GM18502 (cell line): ENCODE data around the gene NAIF1.
"Not testable (repeated sequence)": the region's sequence is repeated elsewhere in the genome, so short reads cannot be mapped to it uniquely, and the experiment has no call there.

Experiments used
- ATAC-seq: cut with Tn5 transposase; IDR thresholded peaks from one replicate; pipeline ENCODE4 v1.9.1; 2021; ENCODE audit warnings: mild to moderate bottlenecking; ENCODE audit not compliant: unreplicated experiment, poor library complexity

The NAIF1 gene

DNA sequence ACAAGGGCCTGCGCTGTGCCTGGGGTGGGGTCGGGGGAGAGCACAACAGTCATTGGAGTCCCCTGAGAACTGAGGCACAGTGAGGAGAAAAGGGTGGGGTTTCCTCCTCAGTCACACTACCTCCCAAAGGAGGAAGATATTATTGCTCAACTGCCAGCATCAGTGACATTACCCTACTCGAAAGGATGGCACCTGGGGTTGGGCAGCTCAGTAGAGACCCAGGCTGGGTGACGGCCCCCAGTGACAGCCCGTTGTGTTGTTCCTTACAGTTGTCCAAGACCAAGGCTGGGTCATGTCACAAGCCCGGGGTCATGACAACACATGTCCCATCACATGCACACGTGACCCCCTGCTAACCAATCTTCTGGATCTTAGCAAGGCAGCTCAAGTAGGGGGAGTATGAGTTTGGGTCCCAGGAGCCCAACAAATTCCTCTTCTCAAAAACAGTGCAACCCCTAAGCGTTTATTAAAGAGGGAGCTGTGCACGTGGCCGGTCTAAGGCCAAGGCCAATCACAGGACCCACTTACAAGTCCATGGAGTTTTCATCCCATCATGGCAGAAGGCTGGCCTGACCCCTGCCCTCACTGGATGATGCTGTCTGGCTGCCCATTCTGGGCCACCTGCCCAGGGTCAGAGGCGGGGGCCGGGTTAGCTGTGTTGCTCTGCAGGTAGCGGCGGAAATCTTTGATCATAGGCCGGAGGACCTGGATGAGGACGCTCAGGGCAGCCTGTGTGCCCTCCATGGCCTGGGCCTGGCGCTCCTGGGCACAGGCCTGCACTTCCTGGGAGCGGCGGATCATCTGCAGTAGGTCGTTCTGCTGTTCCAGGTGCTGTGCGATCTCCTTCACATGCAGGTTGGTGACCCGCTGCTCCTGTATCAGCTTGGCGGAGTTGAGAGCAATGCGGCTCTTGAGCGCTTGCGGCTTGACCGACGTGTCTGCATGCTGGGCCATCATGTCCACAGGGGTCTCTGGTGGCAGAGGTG lies 4.0 kb downstream of the NAIF1 start:
- ATAC-seq = no peak

GRCh38 chr9:128062279-128062678 lies 4.8 kb downstream of the NAIF1 start:
- ATAC-seq = no peak

- ATAC-seq = no peak
These were observed 5.7 kb downstream of the NAIF1 start for GRCh38 chr9:128061275-128061960.

DNA sequence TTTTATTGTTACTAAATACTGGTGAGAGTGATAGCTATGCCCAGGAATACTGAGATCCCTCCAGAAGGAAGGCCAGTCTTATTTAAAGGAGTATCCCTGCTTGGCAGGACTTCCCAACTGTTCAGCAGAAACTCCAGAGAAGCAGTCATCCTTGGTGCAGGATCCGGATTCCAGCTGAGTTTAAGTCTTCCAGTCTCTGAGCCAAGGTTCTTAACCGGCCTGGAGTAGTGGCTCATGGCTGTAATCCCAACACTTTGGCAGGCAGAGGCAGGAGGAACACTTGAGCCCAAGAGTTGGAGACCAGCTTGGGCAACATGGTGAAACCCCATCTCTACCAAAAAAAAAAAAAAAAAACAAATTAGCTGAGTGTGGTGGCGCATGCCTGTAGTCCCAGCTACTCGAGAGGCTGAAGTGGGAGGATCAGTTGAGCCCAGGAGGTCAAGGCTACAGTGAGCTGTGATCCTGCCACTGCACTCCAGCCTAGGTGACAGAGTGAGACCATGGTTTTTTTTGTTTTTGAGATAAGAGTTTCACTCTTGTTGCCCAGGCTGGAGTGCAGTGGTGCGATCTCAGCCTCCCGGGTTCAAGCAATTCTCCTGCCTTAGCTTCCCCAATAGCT lies 7.6 kb downstream of the NAIF1 start:
- ATAC-seq = no peak

DNA sequence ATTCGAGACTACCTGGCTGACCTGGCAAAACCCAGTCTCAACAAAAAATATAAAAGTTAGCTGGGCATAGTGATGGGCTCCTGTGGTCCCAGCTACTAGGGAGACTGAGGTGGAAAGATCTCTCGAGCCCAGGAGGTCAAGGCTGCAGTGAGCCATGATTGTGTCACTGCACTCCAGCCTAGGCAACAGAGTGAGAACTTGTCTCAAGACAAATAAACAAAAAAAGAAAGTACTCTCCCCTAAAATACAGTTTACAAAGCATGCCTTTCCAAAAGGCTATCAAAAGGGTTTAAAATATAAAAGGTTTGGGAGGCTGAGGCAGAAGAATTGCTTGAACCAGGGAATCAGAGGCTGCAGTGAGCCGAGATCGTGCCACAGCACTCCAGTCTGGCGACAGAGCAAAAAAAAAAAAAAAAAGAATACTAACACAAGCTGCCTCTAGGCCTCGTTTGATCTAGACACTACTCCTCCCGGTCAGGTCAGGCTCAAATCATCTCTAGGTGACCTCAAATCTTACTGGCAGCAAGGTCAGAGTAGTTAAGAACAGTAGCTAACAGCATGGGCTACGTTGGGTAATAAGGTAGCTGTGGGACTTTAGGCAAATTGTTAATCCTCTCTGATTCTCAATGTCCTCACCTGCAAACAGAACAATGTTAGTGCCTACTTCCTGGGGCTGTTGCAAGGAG lies 9.3 kb downstream of the NAIF1 start:
- ATAC-seq = no peak

GRCh38 chr9:128056887-128057723 lies 10.0 kb downstream of the NAIF1 start:
- ATAC-seq = no peak

- ATAC-seq = no peak
These were observed 11.0 kb downstream of the NAIF1 start for GRCh38 chr9:128056086-128056485.

DNA sequence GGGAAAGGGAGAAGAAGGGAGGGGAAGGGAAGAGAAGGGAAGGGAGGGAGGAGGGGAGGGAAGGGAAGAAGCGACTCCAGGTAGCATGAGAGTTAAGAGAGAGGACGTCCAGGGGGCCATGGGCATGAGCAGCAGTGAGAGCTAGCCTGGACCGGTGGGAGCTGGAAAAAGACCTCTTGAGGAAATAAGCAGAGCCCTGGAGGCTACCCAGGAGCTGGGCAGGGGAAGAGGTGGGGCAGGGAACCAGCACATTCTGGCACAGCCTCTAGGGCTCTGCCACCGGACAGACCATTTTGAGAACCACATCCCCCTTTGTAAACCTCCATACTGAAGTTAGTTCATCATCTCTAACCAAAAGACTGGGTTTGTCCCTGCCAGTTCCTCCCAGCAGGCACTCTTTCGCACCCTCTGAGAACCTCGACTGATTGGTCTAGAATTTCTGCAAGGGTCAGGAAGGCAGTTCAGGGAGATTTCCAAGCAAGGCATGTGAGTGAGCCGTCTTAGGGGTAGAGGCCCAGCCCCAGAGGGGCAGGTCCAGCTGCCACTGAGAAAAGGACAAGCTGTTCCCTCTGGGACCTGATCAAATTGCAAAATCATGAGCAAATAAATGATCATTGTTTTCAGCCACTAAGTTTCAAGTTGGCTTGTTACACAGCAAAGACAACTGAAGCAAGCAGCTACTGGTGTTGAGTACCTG lies 11.6 kb downstream of the NAIF1 start:
- ATAC-seq = no peak

GRCh38 chr9:128054087-128054486 lies 13.0 kb downstream of the NAIF1 start:
- ATAC-seq = no peak

GRCh38 chr9:128053560-128053959 lies 13.6 kb downstream of the NAIF1 start:
- no peak for ATAC-seq

GRCh38 chr9:128051932-128052709 lies 15.0 kb downstream of the NAIF1 start:
- no peak for ATAC-seq

- no peak for ATAC-seq
These were observed 17.3 kb downstream of the NAIF1 start for GRCh38 chr9:128049843-128050242.

DNA sequence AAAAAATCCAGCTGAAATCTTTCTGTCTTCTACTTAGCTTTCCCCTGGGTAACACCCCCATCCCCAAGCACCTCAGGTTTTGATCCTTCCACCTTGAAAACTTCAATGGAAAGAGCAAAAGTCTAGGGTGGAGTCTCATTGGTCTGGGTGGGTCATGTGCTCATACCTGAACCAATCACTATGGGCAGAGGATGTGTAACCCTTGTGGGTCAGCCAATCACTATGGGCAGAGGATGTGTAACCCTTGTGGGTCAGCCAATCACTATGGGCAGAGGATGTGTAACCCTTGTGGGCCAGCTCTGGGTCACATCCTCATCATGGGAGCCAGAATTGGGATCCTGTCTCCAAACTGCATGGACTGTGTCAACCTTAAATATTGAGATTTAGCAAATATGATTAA lies 18.5 kb downstream of the NAIF1 start:
- no peak for ATAC-seq

GRCh38 chr9:128047231-128047630 lies 19.9 kb downstream of the NAIF1 start:
- no peak for ATAC-seq

GRCh38 chr9:128045831-128046230 lies 21.3 kb downstream of the NAIF1 start:
- no peak for ATAC-seq

GRCh38 chr9:128045409-128045808 lies 21.7 kb downstream of the NAIF1 start:
- ATAC-seq = not testable (repeated sequence)

DNA sequence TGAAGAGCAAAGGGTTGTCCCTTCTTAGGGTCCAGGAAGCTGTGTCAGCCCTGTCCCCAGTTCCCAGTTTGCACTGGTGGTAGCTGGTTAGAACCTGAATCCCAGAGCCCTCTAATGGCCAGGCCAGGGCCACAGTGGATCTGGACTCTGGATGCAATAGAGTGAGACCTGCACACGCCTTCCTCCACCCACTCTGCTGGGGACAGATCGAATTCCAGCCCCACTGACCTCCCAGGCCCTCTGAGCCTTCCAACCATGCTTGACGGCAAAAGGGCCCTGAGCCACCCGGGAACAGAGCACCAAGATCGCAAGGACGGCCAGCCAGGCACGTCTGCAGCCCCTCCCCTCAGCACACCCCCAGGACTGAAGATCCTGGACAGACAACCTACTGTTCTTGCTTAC lies 23.7 kb downstream of the NAIF1 start:
- ATAC-seq = no peak

DNA sequence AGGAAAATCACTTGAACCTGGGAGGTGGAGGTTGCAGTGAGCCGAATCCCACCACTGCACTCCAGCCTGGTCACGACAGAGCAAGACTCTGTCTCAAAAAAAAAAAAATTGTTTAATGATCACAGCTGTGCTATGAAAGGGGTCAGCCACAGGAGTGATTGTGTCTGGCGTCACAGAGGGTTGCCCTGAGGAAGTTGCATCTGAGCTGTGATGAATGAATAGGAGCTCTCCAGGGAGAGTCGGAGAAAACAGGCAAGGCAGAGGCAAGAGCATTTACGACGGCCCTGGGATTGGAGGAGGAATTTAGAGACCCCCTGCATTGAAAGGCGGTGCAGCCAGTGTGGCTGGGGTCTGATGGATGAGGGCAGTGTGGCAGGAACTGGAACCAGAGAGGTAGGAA lies 25.1 kb downstream of the NAIF1 start:
- no peak for ATAC-seq
